H1 (cell line): ENCODE measurements around the gene TRIB2. TPM values are rescaled to one million over a fixed set of nuclear protein-coding genes. Genes with fewer than 3 reads are reported as not detected.

Experiments used
- CTCF ChIA-PET: fragments of 300-600 bp; sonication (Branson Sonifier 250); formaldehyde crosslinking; loops from one replicate; lab custom pipeline; 2021; ENCODE audit not compliant: partially characterized antibody; lab: Charles Lee
- POLR2A ChIA-PET: fragments of 300-600 bp; sonication (Branson Sonifier 250); formaldehyde crosslinking; loops from one replicate; lab custom pipeline; 2021; ENCODE audit warnings: inconsistent platforms; ENCODE audit not compliant: partially characterized antibody; lab: Charles Lee
- DNase-seq, 2 experiments: peaks; one replicate each; pipeline versions ENCODE4 v3.0.0 to v3.0.0-alpha.2; 2010 to 2022; ENCODE audit warnings: low spot score in 2 of 2, low read depth in 1 of 2, mixed read lengths in 1 of 2
- FAIRE-seq: peaks from 2 replicates; lab custom pipeline; 2011; peaks lifted over from hg19 to GRCh38; lab: Jason Lieb, UNC
- H2AFZ ChIP-seq: 2 replicates; pipeline ENCODE4 v1.8.1; 2012; ENCODE audit warnings: low read length, inconsistent platforms
- H2AK5ac ChIP-seq: 2 replicates; pipeline ENCODE4 v1.6.1; 2013; ENCODE audit warnings: low read depth, low read length
- H2BK120ac ChIP-seq: replicated peaks from 2 replicates; pipeline ENCODE3; 2013; ENCODE audit warnings: low read depth, low read length, inconsistent platforms
- H2BK12ac ChIP-seq: 2 replicates; pipeline ENCODE4 v1.6.1; 2013; ENCODE audit warnings: low read depth, low read length
- H2BK15ac ChIP-seq: 2 replicates; pipeline ENCODE4 v1.6.1; 2013; ENCODE audit warnings: low read length
- H2BK20ac ChIP-seq: 2 replicates; pipeline ENCODE4 v1.6.1; 2013; ENCODE audit warnings: low read length
- H2BK5ac ChIP-seq: 2 replicates; pipeline ENCODE4 v1.6.1; 2013; ENCODE audit warnings: low read depth, low read length
- H3K14ac ChIP-seq: 2 replicates; pipeline ENCODE4 v1.6.1; 2013; ENCODE audit warnings: inconsistent platforms; ENCODE audit not compliant: insufficient read length
- H3K18ac ChIP-seq: 2 replicates; pipeline ENCODE4 v1.6.1; 2013; ENCODE audit warnings: low read length; ENCODE audit errors: extremely low read depth
- H3K23ac ChIP-seq: 2 replicates; pipeline ENCODE4 v1.6.1; 2013; ENCODE audit warnings: inconsistent platforms; ENCODE audit not compliant: insufficient read length
- H3K23me2 ChIP-seq: 2 replicates; pipeline ENCODE4 v1.6.1; 2013; ENCODE audit warnings: low read depth, low read length
- H3K27ac ChIP-seq: 2 replicates; pipeline ENCODE4 v1.6.1; 2011; ENCODE audit warnings: low read depth, low read length, inconsistent platforms
- H3K27me3 ChIP-seq, 4 experiments: replicated peaks in 1 of 4; 1 replicate in 1 of 4; 2 replicates in 3 of 4; pipeline versions ENCODE4 v1.6.1 to v1.8.1; 2011 to 2013; ENCODE audit warnings: low read length in 3 of 4, mild to moderate bottlenecking in 3 of 4, inconsistent platforms in 2 of 4, mixed read lengths in 2 of 4, moderate library complexity in 1 of 4; ENCODE audit not compliant: control insufficient read depth in 3 of 4, insufficient read depth in 3 of 4; ENCODE audit errors: extremely low read depth in 1 of 4
- H3K36me3 ChIP-seq, 4 experiments: 2 replicates each; pipeline versions ENCODE4 v1.6.1 to v1.8.1; 2011 to 2013; ENCODE audit warnings: mild to moderate bottlenecking in 4 of 4, low read length in 3 of 4, moderate library complexity in 2 of 4, control low read depth in 1 of 4, inconsistent platforms in 1 of 4; ENCODE audit not compliant: insufficient read depth in 4 of 4, control insufficient read depth in 2 of 4
- H3K4ac ChIP-seq: replicated peaks from 2 replicates; pipeline ENCODE3; 2013; ENCODE audit warnings: low read length, low read depth, mixed read lengths, inconsistent platforms; ENCODE audit not compliant: insufficient read length
- H3K4me1 ChIP-seq, 4 experiments: replicated peaks in 1 of 4; 1 replicate in 1 of 4; 2 replicates in 3 of 4; pipeline versions ENCODE4 v1.6.1 to v1.8.1; 2011 to 2013; ENCODE audit warnings: low read length in 3 of 4, inconsistent platforms in 2 of 4, mixed read lengths in 1 of 4; ENCODE audit not compliant: insufficient read depth in 4 of 4, control insufficient read depth in 3 of 4
- H3K4me2 ChIP-seq, 2 experiments: 2 replicates each; pipeline versions ENCODE4 v1.6.1 to v1.8.1; 2011 to 2013; ENCODE audit warnings: low read depth in 2 of 2, low read length in 2 of 2, control low read depth in 1 of 2, inconsistent platforms in 1 of 2, mild to moderate bottlenecking in 1 of 2; ENCODE audit not compliant: insufficient read depth in 1 of 2
- H3K4me3 ChIP-seq, 4 experiments: fragments of 200-600, 300-600 bp in 1 of 4; sonication (generic), shearing (Covaris generic), sonication (Bioruptor Twin) in 1 of 4; 2 replicates each; pipeline versions ENCODE4 v1.5.1 to v1.8.1; 2011 to 2016; ENCODE audit warnings: low read length in 4 of 4, low read depth in 3 of 4, control low read depth in 2 of 4, inconsistent platforms in 2 of 4, mild to moderate bottlenecking in 2 of 4, mixed read lengths in 1 of 4, moderate library complexity in 1 of 4; ENCODE audit not compliant: insufficient read depth in 2 of 4; ENCODE audit errors: extremely low read depth in 1 of 4
- H3K56ac ChIP-seq: replicated peaks from 2 replicates; pipeline ENCODE3; 2013; ENCODE audit warnings: low read depth, mild to moderate bottlenecking, mixed read lengths, low read length, inconsistent platforms; ENCODE audit not compliant: insufficient read length
- H3K79me1 ChIP-seq: 2 replicates; pipeline ENCODE4 v1.6.1; 2013; ENCODE audit warnings: low read depth, low read length, control low read depth
- H3K79me2 ChIP-seq, 2 experiments: 2 replicates each; pipeline versions ENCODE4 v1.6.1 to v1.8.1; 2012 to 2013; ENCODE audit warnings: low read length in 2 of 2, mild to moderate bottlenecking in 2 of 2, inconsistent platforms in 1 of 2; ENCODE audit not compliant: insufficient read depth in 2 of 2, control insufficient read depth in 1 of 2
- H3K9ac ChIP-seq, 4 experiments: replicated peaks in 1 of 4; 1 replicate in 1 of 4; 2 replicates in 3 of 4; pipeline versions ENCODE4 v1.6.1 to v1.8.1; 2011 to 2013; ENCODE audit warnings: low read depth in 3 of 4, low read length in 3 of 4, control low read depth in 2 of 4, mild to moderate bottlenecking in 2 of 4, moderate library complexity in 2 of 4, inconsistent platforms in 1 of 4; ENCODE audit errors: extremely low read depth in 1 of 4
- H3K9me3 ChIP-seq, 2 experiments: 2 replicates each; pipeline versions ENCODE4 v1.6.1 to v1.8.1; 2012 to 2013; ENCODE audit warnings: mild to moderate bottlenecking in 2 of 2, moderate library complexity in 2 of 2, control low read depth in 1 of 2, inconsistent platforms in 1 of 2, low read depth in 1 of 2, low read length in 1 of 2, mixed read lengths in 1 of 2; ENCODE audit not compliant: insufficient read depth in 2 of 2
- H4K20me1 ChIP-seq, 2 experiments: replicated peaks in 1 of 2; 2 replicates each; pipeline versions ENCODE3 to v1.8.1; 2011 to 2013; ENCODE audit warnings: inconsistent platforms in 2 of 2, low read length in 2 of 2, mild to moderate bottlenecking in 1 of 2; ENCODE audit not compliant: insufficient read depth in 2 of 2, control insufficient read depth in 1 of 2
- H4K5ac ChIP-seq: 2 replicates; pipeline ENCODE4 v1.6.1; 2013; ENCODE audit warnings: low read length, low read depth, mixed read lengths, inconsistent platforms; ENCODE audit not compliant: insufficient read length
- H4K8ac ChIP-seq: 2 replicates; pipeline ENCODE4 v1.8.0; 2013; ENCODE audit warnings: mild to moderate bottlenecking, moderate library complexity, low read length, inconsistent platforms; ENCODE audit not compliant: insufficient read depth; ENCODE audit errors: extremely low read depth
- H4K91ac ChIP-seq: replicated peaks from 2 replicates; pipeline ENCODE3; 2013; ENCODE audit warnings: low read length, mixed read lengths, inconsistent platforms; ENCODE audit not compliant: insufficient read length
- ATF2 ChIP-seq: IDR thresholded peaks from 2 replicates; pipeline ENCODE4 v1.6.1; 2012; ENCODE audit warnings: low read length, inconsistent platforms
- CTBP2 ChIP-seq: IDR thresholded peaks from 2 replicates; pipeline ENCODE4 v1.7.0; 2011; ENCODE audit warnings: borderline replicate concordance, mild to moderate bottlenecking, moderate library complexity, mixed read lengths, low read length; ENCODE audit not compliant: insufficient read depth, insufficient read length
- KDM1A ChIP-seq: fragments of 200-600, 300-600 bp; sonication (generic); IDR thresholded peaks from 2 replicates; pipeline ENCODE4 v1.7.1; 2016; ENCODE audit warnings: mild to moderate bottlenecking, low read length, borderline replicate concordance
- SIN3A ChIP-seq, 2 experiments: IDR thresholded peaks in 1 of 2; conservative IDR thresholded peaks in 1 of 2; 2 replicates each; pipeline ENCODE4 v1.6.1; 2011 to 2012; ENCODE audit warnings: low read length in 2 of 2, improper control_type of control experiment in 1 of 2, low read depth in 1 of 2, mild to moderate bottlenecking in 1 of 2
- WGBS, 2 experiments: shearing (Covaris generic) in 1 of 2; methylation state at CpG; one replicate each; pipeline versions ENCODE4 v1.1.6 to v1.1.7; 2013 to 2015; ENCODE audit warnings: low lambda C conversion rate in 2 of 2, mixed read lengths in 2 of 2, inconsistent platforms in 1 of 2, low coverage in 1 of 2, missing lambda C conversion rate in 1 of 2; ENCODE audit not compliant: insufficient replicate concordance in 2 of 2, insufficient coverage in 1 of 2, insufficient read length in 1 of 2; ENCODE audit errors: extremely low coverage in 1 of 2, missing lambda C conversion rate in 1 of 2; 5-methylcytosine and 5-hydroxymethylcytosine counted together
- polyA plus RNA-seq, 7 experiments: library from polyadenylated mRNA; depleted of rRNA in 3 of 7; stranded (reverse) in 5 of 7; unstranded in 2 of 7; fragments of >200 nt in 5 of 7; fragments of 200-250 nt in 2 of 7; gene quantifications; 1 replicate in 5 of 7; 2 replicates in 1 of 7; 4 replicates in 1 of 7; pipeline versions ENCODE4 v1.2.1 to v1.2.3, GENCODE V29; 2011 to 2013; ENCODE audit warnings: missing spikeins in 2 of 7, mixed read lengths in 2 of 7
- total RNA-seq: library from RNA; stranded (reverse); fragmentation: NEBNext Ultra II Directional; extraction: Animal tissue kit (Norgen Biotek cat#: 25700); gene quantifications from 2 replicates; pipeline ENCODE4 v1.2.1, GENCODE V29; 2021

The TRIB2 gene
- total and polyA plus RNA-seq, 2 of the 8 experiments (the other 6 are each of a cell fraction or from before 2014, with no cell fraction given): 40.8 to 57.0 TPM

- Histone ChIP-seq H3K27ac (no peak overlapping the region), H2AFZ (no peak overlapping the region), H3K79me2 (peaks cover 4 to 28% of the 10 kb centered on the region in 2 experiments; a peak in 3 of 4 replicates), H3K27me3 (no peaks in the 10 kb centered on the region), H3K18ac (peak overlapping the region; percentile 33; the same call in 1 of the 2 replicates), H4K20me1 (peaks cover 0 to 8% of the 10 kb centered on the region in 2 experiments), H3K14ac (no peak overlapping the region), H3K36me3 (no peaks in the 10 kb centered on the region), H2BK20ac (no peak overlapping the region), H3K56ac (no peak overlapping the region), H2BK5ac (no peak overlapping the region; the same call in 1 of the 2 replicates), H2BK120ac (no peak overlapping the region), H4K91ac (no peak overlapping the region), H3K23ac (no peak overlapping the region), H3K23me2 (peaks cover 3% of the 10 kb centered on the region; the same call in 1 of the 2 replicates), H2BK15ac (0 out of 2 replicates have a peak overlapping the region, but pooled peaks have one; percentile 18), H3K4me2 (peak overlapping the region; percentile 71 to 83; a peak in 3 of 4 replicates), H3K4me3 (peak overlapping the region in 2 of 4 experiments; percentile 60 to 95; a peak in 5 of 8 replicates), H3K4me1 (peaks cover 0 to 10% (median 3%) of the 10 kb centered on the region in 4 experiments; a peak in 5 of 7 replicates), H3K79me1 (no peaks in the 10 kb centered on the region; the same call in 1 of the 2 replicates), H4K5ac (no peak overlapping the region), H3K9ac (no peak overlapping the region), H3K4ac (no peak overlapping the region), H2BK12ac (no peak overlapping the region), H2AK5ac (no peak overlapping the region), H3K9me3 (no peaks in the 10 kb centered on the region), H4K8ac (no peak overlapping the region)
- WGBS, 2 experiments: 44% methylated on average over 14 of the region's 14 CpGs; no CpG with 5 or more reads in 1 of the 2 experiments
- DNase-seq (no peak), FAIRE-seq (no peak)
- ChIA-PET POLR2A (interaction anchor here (0.6 kb wide), 2 partner anchors 70 to 694 kb away, joined by 3 read pairs; no protein-coding TSS in a partner anchor), CTCF (interaction anchor here (0.6 to 3.9 kb wide), 42 partner anchors 9 to 1014 kb away, joined by 3 to 22 read pairs (median 4); no protein-coding TSS in a partner anchor)
- TF ChIP-seq ATF2: no peak
- TF ChIP-seq KDM1A: no peak
- no peak for TF ChIP-seq CTBP2
- TF ChIP-seq SIN3A (conservative IDR thresholded peaks at IDR 0.05 in 1 of 2, IDR thresholded peaks at IDR 0.05 in 1 of 2; ENCODE audit: low read depth in 1 of 2, low read length in 2 of 2): no peak
Observed at GRCh38 chr2:12715258-12716031, 1.3 kb upstream of the TRIB2 start.
